Measurements from ENCODE around the gene CPE. TPM values are rescaled to one million over a fixed set of nuclear protein-coding genes. Genes with fewer than 3 reads are reported as not detected.

The CPE gene
- total and polyA plus RNA-seq, 10 of the 15 experiments (the other 5 are each of a cell fraction or from before 2014, with no cell fraction given), result 0.05 to 0.14 TPM; not detected in 8

- TF ChIP-seq BCLAF1 (IDR thresholded peaks at IDR 0.05) (no peak), BRCA1 (IDR thresholded peaks at IDR 0.05; ENCODE audit: low read depth, low read length) (no peak), NFYB (IDR thresholded peaks at IDR 0.05; ENCODE audit: insufficient read depth, low read depth, low read length) (no peak), ATF2 (IDR thresholded peaks at IDR 0.05; ENCODE audit: low read length) (no peak), MLLT1 (IDR thresholded peaks at IDR 0.05) (no peak), SMAD5 (IDR thresholded peaks at IDR 0.05; ENCODE audit: low read depth) (no peak)
Observed at GRCh38 chr4:165404696-165405095, 25.9 kb downstream of the CPE start (continued).

GRCh38 chr4:165410214-165410613 lies 31.4 kb downstream of the CPE start:
- no TSS peak for BruUV-seq (replicated peaks)

More at GRCh38 chr4:165410214-165410613, 31.4 kb downstream of the CPE start:
- SMC1A ChIA-PET (ENCODE audit: uncharacterized antibody, unreplicated experiment), result interaction anchor here (0.6 to 0.7 kb wide), 2 partner anchors 21 to 768 kb away, joined by 3 to 4 read pairs; no protein-coding TSS in a partner anchor
- in situ Hi-C loops (cut with MboI), result no loop called here
- ATAC-seq, result no peak
- RAD21 ChIA-PET (ENCODE audit: unreplicated experiment), result no interaction called here
- no peaks in the 10 kb centered on the region; a peak in 1 of 4 replicates for H3K27me3 ChIP-seq (replicated peaks in 1 of 2; ENCODE audit: control insufficient read depth in 2 of 2, insufficient read depth in 2 of 2, low read length in 1 of 2)
- no peaks in the 10 kb centered on the region for H4K20me1 ChIP-seq (ENCODE audit: control insufficient read depth, insufficient read depth)
- intact Hi-C loops (cut with micrococcal nuclease; ENCODE audit: unreplicated experiment), result no loop called here
- H3K79me2 ChIP-seq (ENCODE audit: control insufficient read depth, insufficient read depth, low read length), result no peaks in the 10 kb centered on the region
- DNase-seq (ENCODE audit: low read depth, low spot score), result no peak
- no peak overlapping the region for H3K27ac ChIP-seq (ENCODE audit: control insufficient read depth, insufficient read depth)
- FAIRE-seq, result no peak
- TF ChIP-seq PML (IDR thresholded peaks at IDR 0.05; ENCODE audit: low read length), result no peak
- no peak for TF ChIP-seq WRNIP1 (IDR thresholded peaks at IDR 0.05; ENCODE audit: borderline replicate concordance, low read depth, low read length)
- no peak for TF ChIP-seq RCOR1 (conservative IDR thresholded peaks at IDR 0.05; ENCODE audit: low read depth, low read length)
- TF ChIP-seq ETV6 (conservative IDR thresholded peaks at IDR 0.05 in 1 of 2, IDR thresholded peaks at IDR 0.05 in 1 of 2; ENCODE audit: borderline replicate concordance in 1 of 2, low read depth in 1 of 2), result no peak
- TF ChIP-seq SIX5 (IDR thresholded peaks at IDR 0.05; ENCODE audit: low read depth, low read length, severe bottlenecking), result no peak
- no peak for TF ChIP-seq POU2F2 (IDR thresholded peaks at IDR 0.05; ENCODE audit: borderline replicate concordance, low read depth, low read length)
- no peak for TF ChIP-seq EP300 (IDR thresholded peaks at IDR 0.05; ENCODE audit: borderline replicate concordance in 1 of 2, control insufficient read depth in 1 of 2, low read depth in 2 of 2, low read length in 2 of 2)
- TF ChIP-seq SPI1 (IDR thresholded peaks at IDR 0.05; ENCODE audit: borderline replicate concordance, insufficient read depth, low read depth, low read length), result no peak
- H3K4me2 ChIP-seq (ENCODE audit: control insufficient read depth, insufficient read depth), result no peak overlapping the region
- H2AFZ ChIP-seq (ENCODE audit: control insufficient read depth, low read depth, low read length), result no peak overlapping the region
- WGBS (ENCODE audit: insufficient coverage, insufficient replicate concordance, low lambda C conversion rate, missing lambda C conversion rate), result 29% methylated on average over 2 of the region's 2 CpGs
- no peak overlapping the region for H3K9ac ChIP-seq (ENCODE audit: control insufficient read depth, insufficient read depth, low read length)
- no peaks in the 10 kb centered on the region for H3K9me3 ChIP-seq (replicated peaks; ENCODE audit: control insufficient read depth, insufficient read depth, low read length)
- CTCF ChIA-PET, result no interaction called here
- POLR2A ChIA-PET, result no interaction called here
- H3K4me1 ChIP-seq (ENCODE audit: control insufficient read depth, insufficient read depth, low read length), result no peaks in the 10 kb centered on the region
- H3K4me3 ChIP-seq, result no peak overlapping the region
- no peaks in the 10 kb centered on the region for H3K36me3 ChIP-seq (ENCODE audit: control insufficient read depth in 2 of 2, insufficient read depth in 2 of 2, low read length in 1 of 2)

Measured in GM12878 (cell line).